Measurements from ENCODE around the gene ACAD10. TPM values are rescaled to one million over a fixed set of nuclear protein-coding genes. Genes with fewer than 3 reads are reported as not detected.
"Not testable (repeated sequence)": the region's sequence is repeated elsewhere in the genome, so short reads cannot be mapped to it uniquely, and the experiment has no call there.

Gene ACAD10
- total RNA-seq, 6 donors from 2014 or later: 16.7 to 83.8 (median 27.0) TPM

- TF ChIP-seq POLR2AphosphoS5 (IDR thresholded peaks at IDR 0.05) (no peak), EP300 (IDR thresholded peaks at IDR 0.05) (no peak)
- TF ChIP-seq, protein P1, sequence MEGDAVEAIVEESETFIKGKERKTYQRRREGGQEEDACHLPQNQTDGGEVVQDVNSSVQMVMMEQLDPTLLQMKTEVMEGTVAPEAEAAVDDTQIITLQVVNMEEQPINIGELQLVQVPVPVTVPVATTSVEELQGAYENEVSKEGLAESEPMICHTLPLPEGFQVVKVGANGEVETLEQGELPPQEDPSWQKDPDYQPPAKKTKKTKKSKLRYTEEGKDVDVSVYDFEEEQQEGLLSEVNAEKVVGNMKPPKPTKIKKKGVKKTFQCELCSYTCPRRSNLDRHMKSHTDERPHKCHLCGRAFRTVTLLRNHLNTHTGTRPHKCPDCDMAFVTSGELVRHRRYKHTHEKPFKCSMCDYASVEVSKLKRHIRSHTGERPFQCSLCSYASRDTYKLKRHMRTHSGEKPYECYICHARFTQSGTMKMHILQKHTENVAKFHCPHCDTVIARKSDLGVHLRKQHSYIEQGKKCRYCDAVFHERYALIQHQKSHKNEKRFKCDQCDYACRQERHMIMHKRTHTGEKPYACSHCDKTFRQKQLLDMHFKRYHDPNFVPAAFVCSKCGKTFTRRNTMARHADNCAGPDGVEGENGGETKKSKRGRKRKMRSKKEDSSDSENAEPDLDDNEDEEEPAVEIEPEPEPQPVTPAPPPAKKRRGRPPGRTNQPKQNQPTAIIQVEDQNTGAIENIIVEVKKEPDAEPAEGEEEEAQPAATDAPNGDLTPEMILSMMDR (IDR thresholded peaks at IDR 0.05): no peak
- DNase-seq: no peak
- WGBS, 2 donors: 75 to 77% methylated on average over 4 to 5 of the region's 5 CpGs
- no peak for ATAC-seq (ENCODE audit: low FRiP score in 2 of 2)
- Histone ChIP-seq H3K4me1 (peaks cover 22 to 39% (median 32%) of the 10 kb centered on the region in 4 donors), H3K4me3 (no peak overlapping the region), H3K27me3 (no peaks in the 10 kb centered on the region), H3K27ac (no peak overlapping the region), H3K36me3 (peaks cover 0 to 5% (median 0%) of the 10 kb centered on the region in 4 donors), H3K9me3 (no peaks in the 10 kb centered on the region)
Observed at GRCh38 chr12:111761099-111761498, 75.2 kb downstream of the ACAD10 start.

DNA sequence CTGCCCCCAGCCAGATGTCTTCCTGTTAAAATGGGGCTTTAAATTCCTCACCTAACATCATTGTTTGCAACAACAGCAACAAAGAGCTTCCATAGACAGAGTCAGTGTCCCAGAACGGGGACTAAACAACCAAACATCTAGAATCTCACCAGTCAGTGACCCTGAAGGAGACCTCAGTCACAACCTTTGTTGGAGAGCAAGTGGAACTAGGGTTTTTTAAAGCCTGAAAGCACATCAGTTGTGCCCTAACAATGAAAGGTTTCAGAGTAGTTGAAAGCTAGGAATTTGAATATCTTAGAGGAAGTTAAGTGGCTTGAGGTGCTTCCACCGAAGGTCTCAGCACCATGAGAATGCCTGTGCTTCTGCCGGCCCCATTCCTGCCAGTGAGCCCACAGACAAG lies 75.9 kb downstream of the ACAD10 start:
- no peak for TF ChIP-seq POLR2A (IDR thresholded peaks at IDR 0.05)
- no peak for TF ChIP-seq EP300 (IDR thresholded peaks at IDR 0.05)
- no peak for TF ChIP-seq POLR2AphosphoS5 (IDR thresholded peaks at IDR 0.05)
- TF ChIP-seq, protein P1 (IDR thresholded peaks at IDR 0.05): no peak
- ATAC-seq (ENCODE audit: low FRiP score in 2 of 2): no peak
- no peak for DNase-seq
- WGBS, 2 donors: 37 to 40% methylated on average over 3 of the region's 3 CpGs
- Histone ChIP-seq H3K27me3 (no peaks in the 10 kb centered on the region), H3K9me3 (no peaks in the 10 kb centered on the region), H3K36me3 (peaks cover 0 to 2% (median 0%) of the 10 kb centered on the region in 4 donors), H3K27ac (peak overlapping the region in 1 of 4 donors; percentile 22), H3K4me1 (peaks cover 26 to 41% (median 31%) of the 10 kb centered on the region in 4 donors), H3K4me3 (no peak overlapping the region)

DNA sequence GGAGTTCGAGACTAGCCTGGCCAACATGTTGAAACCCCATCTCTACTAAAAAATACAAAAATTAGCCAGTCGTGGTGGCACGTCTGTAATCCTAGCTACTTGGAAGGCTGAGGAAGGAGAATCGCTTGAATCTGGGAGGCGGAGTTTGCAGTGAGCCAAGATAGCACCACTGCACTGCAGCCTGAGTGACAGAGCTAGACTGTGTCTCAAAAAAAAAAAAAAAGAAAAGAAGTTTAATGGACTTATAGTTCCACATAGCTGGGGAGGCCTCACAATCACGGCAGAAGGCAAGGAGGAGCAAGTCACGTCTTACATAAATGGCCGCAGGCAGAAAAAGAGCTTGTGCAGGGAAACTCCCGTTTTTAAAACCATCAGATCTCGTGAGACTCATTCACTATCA lies 77.7 kb downstream of the ACAD10 start:
- not testable (repeated sequence) for H3K27me3 ChIP-seq; H3K9me3 ChIP-seq; DNase-seq; ATAC-seq (ENCODE audit: low FRiP score in 2 of 2); H3K27ac ChIP-seq; H3K36me3 ChIP-seq; H3K4me3 ChIP-seq
- H3K4me1 ChIP-seq: peaks cover 14 to 32% (median 20%) of the 10 kb centered on the region in 4 donors
- 78 to 81% methylated on average over 10 of the region's 10 CpGs for WGBS, 2 donors

DNA sequence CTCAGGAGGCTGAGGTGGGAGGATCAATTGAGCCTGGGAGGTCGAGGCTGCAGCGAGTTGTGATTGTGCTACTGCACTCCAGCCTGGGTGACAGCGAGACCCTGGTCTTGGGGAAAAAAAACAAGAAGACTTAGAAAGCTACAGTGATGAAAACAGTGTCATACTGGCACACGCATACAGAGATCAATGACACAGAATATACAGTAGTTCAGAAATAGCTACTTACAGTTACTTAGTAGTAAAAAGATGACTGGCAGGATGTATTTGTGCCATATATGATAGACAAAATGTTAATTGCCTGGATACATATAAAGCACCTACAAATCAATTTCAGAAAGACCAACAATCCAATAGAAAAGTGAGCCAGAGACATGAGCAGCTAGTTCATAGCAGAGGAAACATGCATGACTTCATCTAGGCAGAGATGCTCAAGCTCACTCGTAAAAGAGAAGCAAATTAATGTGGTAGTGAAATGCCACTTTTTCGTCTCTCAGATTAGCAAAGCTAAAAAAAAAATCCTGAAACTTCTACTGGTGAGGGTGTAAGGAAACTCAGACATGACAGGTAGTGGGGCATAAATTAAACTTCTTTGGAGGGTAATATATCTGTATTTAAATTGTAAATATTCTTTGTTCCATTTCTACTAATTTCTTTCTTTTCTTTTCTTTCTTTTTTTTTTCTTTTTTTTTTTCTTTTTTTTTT lies 78.4 kb downstream of the ACAD10 start:
- TF ChIP-seq EP300 (IDR thresholded peaks at IDR 0.05) (no peak), POLR2A (IDR thresholded peaks at IDR 0.05) (no peak)
- 76 to 82% methylated on average over 6 of the region's 6 CpGs for WGBS, 2 donors
- Histone ChIP-seq H3K4me1 (peaks cover 19 to 32% (median 23%) of the 10 kb centered on the region in 4 donors), H3K27ac (no peak overlapping the region), H3K27me3 (no peaks in the 10 kb centered on the region), H3K36me3 (no peaks in the 10 kb centered on the region), H3K4me3 (no peak overlapping the region), H3K9me3 (no peaks in the 10 kb centered on the region)
- ATAC-seq (ENCODE audit: low FRiP score in 2 of 2) (no peak), DNase-seq (no peak)

DNA sequence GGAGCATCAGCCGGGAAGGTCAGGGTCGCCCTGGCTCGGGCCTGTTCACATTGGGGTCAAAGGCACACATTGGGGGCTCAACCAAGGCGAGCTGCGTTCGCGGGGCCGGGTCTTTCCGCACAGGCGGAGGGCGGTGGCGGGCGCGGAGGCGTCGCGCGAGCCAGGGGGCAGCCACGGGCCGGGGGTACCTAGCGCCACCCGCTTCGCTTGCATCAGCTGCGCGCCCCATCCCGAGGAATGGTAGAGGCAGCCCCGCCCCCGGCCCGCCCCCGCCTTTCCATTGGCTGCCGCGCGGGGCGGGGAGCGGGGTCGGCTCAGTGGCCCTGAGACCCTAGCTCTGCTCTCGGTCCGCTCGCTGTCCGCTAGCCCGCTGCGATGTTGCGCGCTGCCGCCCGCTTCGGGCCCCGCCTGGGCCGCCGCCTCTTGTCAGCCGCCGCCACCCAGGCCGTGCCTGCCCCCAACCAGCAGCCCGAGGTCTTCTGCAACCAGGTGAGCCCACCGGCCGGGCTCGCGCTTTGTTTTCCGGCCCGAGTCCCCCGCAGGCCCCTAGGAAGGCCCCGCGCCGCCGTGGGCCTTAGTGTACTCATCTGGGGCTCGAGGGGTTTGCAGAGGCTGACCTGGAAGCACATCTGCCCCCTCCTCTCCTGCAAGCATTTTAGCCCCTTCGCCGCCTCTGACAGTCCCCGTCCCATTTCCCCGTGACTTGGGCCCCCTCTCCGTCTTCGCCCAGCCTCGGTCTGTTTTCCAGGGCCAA lies 80.9 kb downstream of the ACAD10 start, which contains the start of gene ALDH2:
ALDH2 (plus strand) TSS at position 326 of the 754 bp plus-strand sequence; CDS start at position 376, 50 bp downstream.
- DNase-seq (peak; percentile 88 to 95), ATAC-seq (ENCODE audit: low FRiP score in 2 of 2) (peak; percentile 91 to 98)
- H3K27me3 ChIP-seq: no peaks in the 10 kb centered on the region
- peaks cover 41 to 54% (median 45%) of the 10 kb centered on the region in 4 donors for H3K4me1 ChIP-seq
- H3K36me3 ChIP-seq: peaks cover 0 to 12% (median 1%) of the 10 kb centered on the region in 4 donors
- H3K4me3 ChIP-seq: peak within 1 kb of the TSS; percentile 77 to 89 (median 79)
- H3K9me3 ChIP-seq: no peaks in the 10 kb centered on the region
- 2 to 4% methylated on average over 22 to 52 of the region's 73 CpGs for WGBS, 2 donors
- peak within 1 kb of the TSS; percentile 87 to 96 (median 94) for H3K27ac ChIP-seq
- TF ChIP-seq, protein P1 (IDR thresholded peaks at IDR 0.05): peak in 4 of 6 experiments; percentile 16 to 45 (median 24)
- TF ChIP-seq POLR2A (IDR thresholded peaks at IDR 0.05) (peak in 3 of 4 donors; percentile 84 to 97 (median 93)), POLR2AphosphoS5 (IDR thresholded peaks at IDR 0.05) (peak; percentile 73 to 96), EP300 (IDR thresholded peaks at IDR 0.05) (peak in 1 of 4 donors; percentile 28)
